Peyer's patch (tissue), 4 donors: Measurements from ENCODE around the gene JAKMIP3.

ENCODE experiments used
- POLR2A ChIP-seq, 2 donors: fragments of 450-650 bp; IDR thresholded peaks; one replicate each; pipeline ENCODE4 v1.5.1; 2017; ENCODE audit warnings: antibody characterized with exemption in 2 of 2, mild to moderate bottlenecking in 2 of 2, moderate library complexity in 2 of 2
- TF ChIP-seq, protein P1 (sequence below), 6 experiments: fragments of 450-650 bp in 4 of 6; fragments of 200-600 bp in 2 of 6; sonication (generic) in 1 of 6; IDR thresholded peaks; one replicate each; pipeline ENCODE4 v1.5.1; 2017 to 2019; ENCODE audit warnings: antibody characterized with exemption in 6 of 6, mild to moderate bottlenecking in 3 of 6, moderate library complexity in 1 of 6

DNA sequence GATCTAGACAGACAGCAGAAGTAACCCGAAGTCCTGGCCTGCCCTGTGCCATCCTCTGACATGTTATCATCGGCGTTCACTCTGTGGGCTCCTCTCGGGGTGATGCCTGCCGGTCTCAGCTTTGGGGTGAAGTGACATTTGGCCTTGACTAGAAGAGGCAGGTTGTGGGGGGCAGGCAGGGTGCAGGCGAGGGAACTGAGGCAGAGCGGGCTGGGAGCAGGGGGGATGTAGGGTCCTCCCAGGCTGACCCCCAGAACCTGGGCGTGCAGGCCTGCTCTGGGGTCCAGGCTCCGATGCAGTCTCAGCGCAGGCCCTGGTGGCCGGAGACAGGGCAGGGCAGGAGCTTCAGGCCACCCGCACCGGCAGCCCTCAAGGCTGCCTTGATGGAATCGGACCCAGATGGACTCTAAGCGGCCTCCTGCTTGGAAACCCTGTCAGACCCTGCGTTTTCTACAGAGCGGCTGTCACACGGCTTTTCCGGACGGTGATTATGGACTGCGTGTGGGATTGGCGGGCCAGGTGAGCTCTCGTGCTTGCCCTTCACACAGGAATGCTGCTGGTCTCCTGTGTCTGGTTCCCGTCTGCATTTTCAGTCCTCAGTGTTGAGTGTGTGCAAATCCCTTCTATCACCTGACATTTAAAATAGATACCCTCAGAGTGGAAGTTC, 842 bp upstream of the JAKMIP3 start:
- TF ChIP-seq, protein P1, sequence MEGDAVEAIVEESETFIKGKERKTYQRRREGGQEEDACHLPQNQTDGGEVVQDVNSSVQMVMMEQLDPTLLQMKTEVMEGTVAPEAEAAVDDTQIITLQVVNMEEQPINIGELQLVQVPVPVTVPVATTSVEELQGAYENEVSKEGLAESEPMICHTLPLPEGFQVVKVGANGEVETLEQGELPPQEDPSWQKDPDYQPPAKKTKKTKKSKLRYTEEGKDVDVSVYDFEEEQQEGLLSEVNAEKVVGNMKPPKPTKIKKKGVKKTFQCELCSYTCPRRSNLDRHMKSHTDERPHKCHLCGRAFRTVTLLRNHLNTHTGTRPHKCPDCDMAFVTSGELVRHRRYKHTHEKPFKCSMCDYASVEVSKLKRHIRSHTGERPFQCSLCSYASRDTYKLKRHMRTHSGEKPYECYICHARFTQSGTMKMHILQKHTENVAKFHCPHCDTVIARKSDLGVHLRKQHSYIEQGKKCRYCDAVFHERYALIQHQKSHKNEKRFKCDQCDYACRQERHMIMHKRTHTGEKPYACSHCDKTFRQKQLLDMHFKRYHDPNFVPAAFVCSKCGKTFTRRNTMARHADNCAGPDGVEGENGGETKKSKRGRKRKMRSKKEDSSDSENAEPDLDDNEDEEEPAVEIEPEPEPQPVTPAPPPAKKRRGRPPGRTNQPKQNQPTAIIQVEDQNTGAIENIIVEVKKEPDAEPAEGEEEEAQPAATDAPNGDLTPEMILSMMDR (IDR thresholded peaks at IDR 0.05), result no peak
- TF ChIP-seq POLR2A (IDR thresholded peaks at IDR 0.05), result no peak
